H1 (cell line): ENCODE results near the gene PUS7L. TPM values are rescaled to one million over a fixed set of nuclear protein-coding genes. Genes with fewer than 3 reads are reported as not detected.
A peak's percentile ranks its signal among the peaks of the same experiment; 100 is the strongest.

Experiments
- CTCF ChIA-PET: fragments of 300-600 bp; sonication (Branson Sonifier 250); formaldehyde crosslinking; loops from one replicate; lab custom pipeline; 2021; ENCODE audit not compliant: partially characterized antibody; lab: Charles Lee
- POLR2A ChIA-PET: fragments of 300-600 bp; sonication (Branson Sonifier 250); formaldehyde crosslinking; loops from one replicate; lab custom pipeline; 2021; ENCODE audit warnings: inconsistent platforms; ENCODE audit not compliant: partially characterized antibody; lab: Charles Lee
- DNase-seq, 2 experiments: peaks; one replicate each; pipeline versions ENCODE4 v3.0.0 to v3.0.0-alpha.2; 2010 to 2022; ENCODE audit warnings: low spot score in 2 of 2, low read depth in 1 of 2, mixed read lengths in 1 of 2
- FAIRE-seq: peaks from 2 replicates; lab custom pipeline; 2011; peaks lifted over from hg19 to GRCh38; lab: Jason Lieb, UNC
- H2AFZ ChIP-seq: 2 replicates; pipeline ENCODE4 v1.8.1; 2012; ENCODE audit warnings: low read length, inconsistent platforms
- H2AK5ac ChIP-seq: 2 replicates; pipeline ENCODE4 v1.6.1; 2013; ENCODE audit warnings: low read depth, low read length
- H2BK120ac ChIP-seq: replicated peaks from 2 replicates; pipeline ENCODE3; 2013; ENCODE audit warnings: low read depth, low read length, inconsistent platforms
- H2BK12ac ChIP-seq: 2 replicates; pipeline ENCODE4 v1.6.1; 2013; ENCODE audit warnings: low read depth, low read length
- H2BK15ac ChIP-seq: 2 replicates; pipeline ENCODE4 v1.6.1; 2013; ENCODE audit warnings: low read length
- H2BK20ac ChIP-seq: 2 replicates; pipeline ENCODE4 v1.6.1; 2013; ENCODE audit warnings: low read length
- H2BK5ac ChIP-seq: 2 replicates; pipeline ENCODE4 v1.6.1; 2013; ENCODE audit warnings: low read depth, low read length
- H3K14ac ChIP-seq: 2 replicates; pipeline ENCODE4 v1.6.1; 2013; ENCODE audit warnings: inconsistent platforms; ENCODE audit not compliant: insufficient read length
- H3K18ac ChIP-seq: 2 replicates; pipeline ENCODE4 v1.6.1; 2013; ENCODE audit warnings: low read length; ENCODE audit errors: extremely low read depth
- H3K23ac ChIP-seq: 2 replicates; pipeline ENCODE4 v1.6.1; 2013; ENCODE audit warnings: inconsistent platforms; ENCODE audit not compliant: insufficient read length
- H3K23me2 ChIP-seq: 2 replicates; pipeline ENCODE4 v1.6.1; 2013; ENCODE audit warnings: low read depth, low read length
- H3K27ac ChIP-seq: 2 replicates; pipeline ENCODE4 v1.6.1; 2011; ENCODE audit warnings: low read depth, low read length, inconsistent platforms
- H3K27me3 ChIP-seq, 4 experiments: replicated peaks in 1 of 4; 1 replicate in 1 of 4; 2 replicates in 3 of 4; pipeline versions ENCODE4 v1.6.1 to v1.8.1; 2011 to 2013; ENCODE audit warnings: low read length in 3 of 4, mild to moderate bottlenecking in 3 of 4, inconsistent platforms in 2 of 4, mixed read lengths in 2 of 4, moderate library complexity in 1 of 4; ENCODE audit not compliant: control insufficient read depth in 3 of 4, insufficient read depth in 3 of 4; ENCODE audit errors: extremely low read depth in 1 of 4
- H3K36me3 ChIP-seq, 4 experiments: 2 replicates each; pipeline versions ENCODE4 v1.6.1 to v1.8.1; 2011 to 2013; ENCODE audit warnings: mild to moderate bottlenecking in 4 of 4, low read length in 3 of 4, moderate library complexity in 2 of 4, control low read depth in 1 of 4, inconsistent platforms in 1 of 4; ENCODE audit not compliant: insufficient read depth in 4 of 4, control insufficient read depth in 2 of 4
- H3K4ac ChIP-seq: replicated peaks from 2 replicates; pipeline ENCODE3; 2013; ENCODE audit warnings: low read length, low read depth, mixed read lengths, inconsistent platforms; ENCODE audit not compliant: insufficient read length
- H3K4me1 ChIP-seq, 4 experiments: replicated peaks in 1 of 4; 1 replicate in 1 of 4; 2 replicates in 3 of 4; pipeline versions ENCODE4 v1.6.1 to v1.8.1; 2011 to 2013; ENCODE audit warnings: low read length in 3 of 4, inconsistent platforms in 2 of 4, mixed read lengths in 1 of 4; ENCODE audit not compliant: insufficient read depth in 4 of 4, control insufficient read depth in 3 of 4
- H3K4me2 ChIP-seq, 2 experiments: 2 replicates each; pipeline versions ENCODE4 v1.6.1 to v1.8.1; 2011 to 2013; ENCODE audit warnings: low read depth in 2 of 2, low read length in 2 of 2, control low read depth in 1 of 2, inconsistent platforms in 1 of 2, mild to moderate bottlenecking in 1 of 2; ENCODE audit not compliant: insufficient read depth in 1 of 2
- H3K4me3 ChIP-seq, 4 experiments: fragments of 200-600, 300-600 bp in 1 of 4; sonication (generic), shearing (Covaris generic), sonication (Bioruptor Twin) in 1 of 4; 2 replicates each; pipeline versions ENCODE4 v1.5.1 to v1.8.1; 2011 to 2016; ENCODE audit warnings: low read length in 4 of 4, low read depth in 3 of 4, control low read depth in 2 of 4, inconsistent platforms in 2 of 4, mild to moderate bottlenecking in 2 of 4, mixed read lengths in 1 of 4, moderate library complexity in 1 of 4; ENCODE audit not compliant: insufficient read depth in 2 of 4; ENCODE audit errors: extremely low read depth in 1 of 4
- H3K56ac ChIP-seq: replicated peaks from 2 replicates; pipeline ENCODE3; 2013; ENCODE audit warnings: low read depth, mild to moderate bottlenecking, mixed read lengths, low read length, inconsistent platforms; ENCODE audit not compliant: insufficient read length
- H3K79me1 ChIP-seq: 2 replicates; pipeline ENCODE4 v1.6.1; 2013; ENCODE audit warnings: low read depth, low read length, control low read depth
- H3K79me2 ChIP-seq, 2 experiments: 2 replicates each; pipeline versions ENCODE4 v1.6.1 to v1.8.1; 2012 to 2013; ENCODE audit warnings: low read length in 2 of 2, mild to moderate bottlenecking in 2 of 2, inconsistent platforms in 1 of 2; ENCODE audit not compliant: insufficient read depth in 2 of 2, control insufficient read depth in 1 of 2
- H3K9ac ChIP-seq, 4 experiments: replicated peaks in 1 of 4; 1 replicate in 1 of 4; 2 replicates in 3 of 4; pipeline versions ENCODE4 v1.6.1 to v1.8.1; 2011 to 2013; ENCODE audit warnings: low read depth in 3 of 4, low read length in 3 of 4, control low read depth in 2 of 4, mild to moderate bottlenecking in 2 of 4, moderate library complexity in 2 of 4, inconsistent platforms in 1 of 4; ENCODE audit errors: extremely low read depth in 1 of 4
- H3K9me3 ChIP-seq, 2 experiments: 2 replicates each; pipeline versions ENCODE4 v1.6.1 to v1.8.1; 2012 to 2013; ENCODE audit warnings: mild to moderate bottlenecking in 2 of 2, moderate library complexity in 2 of 2, control low read depth in 1 of 2, inconsistent platforms in 1 of 2, low read depth in 1 of 2, low read length in 1 of 2, mixed read lengths in 1 of 2; ENCODE audit not compliant: insufficient read depth in 2 of 2
- H4K20me1 ChIP-seq, 2 experiments: replicated peaks in 1 of 2; 2 replicates each; pipeline versions ENCODE3 to v1.8.1; 2011 to 2013; ENCODE audit warnings: inconsistent platforms in 2 of 2, low read length in 2 of 2, mild to moderate bottlenecking in 1 of 2; ENCODE audit not compliant: insufficient read depth in 2 of 2, control insufficient read depth in 1 of 2
- H4K5ac ChIP-seq: 2 replicates; pipeline ENCODE4 v1.6.1; 2013; ENCODE audit warnings: low read length, low read depth, mixed read lengths, inconsistent platforms; ENCODE audit not compliant: insufficient read length
- H4K8ac ChIP-seq: 2 replicates; pipeline ENCODE4 v1.8.0; 2013; ENCODE audit warnings: mild to moderate bottlenecking, moderate library complexity, low read length, inconsistent platforms; ENCODE audit not compliant: insufficient read depth; ENCODE audit errors: extremely low read depth
- H4K91ac ChIP-seq: replicated peaks from 2 replicates; pipeline ENCODE3; 2013; ENCODE audit warnings: low read length, mixed read lengths, inconsistent platforms; ENCODE audit not compliant: insufficient read length
- BRCA1 ChIP-seq: IDR thresholded peaks from 2 replicates; pipeline ENCODE4 v1.6.1; 2012; ENCODE audit warnings: low read depth, low read length, improper control_type of control experiment
- WGBS, 2 experiments: shearing (Covaris generic) in 1 of 2; methylation state at CpG; one replicate each; pipeline versions ENCODE4 v1.1.6 to v1.1.7; 2013 to 2015; ENCODE audit warnings: low lambda C conversion rate in 2 of 2, mixed read lengths in 2 of 2, inconsistent platforms in 1 of 2, low coverage in 1 of 2, missing lambda C conversion rate in 1 of 2; ENCODE audit not compliant: insufficient replicate concordance in 2 of 2, insufficient coverage in 1 of 2, insufficient read length in 1 of 2; ENCODE audit errors: extremely low coverage in 1 of 2, missing lambda C conversion rate in 1 of 2; 5-methylcytosine and 5-hydroxymethylcytosine counted together
- polyA plus RNA-seq, 7 experiments: library from polyadenylated mRNA; depleted of rRNA in 3 of 7; stranded (reverse) in 5 of 7; unstranded in 2 of 7; fragments of >200 nt in 5 of 7; fragments of 200-250 nt in 2 of 7; gene quantifications; 1 replicate in 5 of 7; 2 replicates in 1 of 7; 4 replicates in 1 of 7; pipeline versions ENCODE4 v1.2.1 to v1.2.3, GENCODE V29; 2011 to 2013; ENCODE audit warnings: missing spikeins in 2 of 7, mixed read lengths in 2 of 7
- total RNA-seq: library from RNA; stranded (reverse); fragmentation: NEBNext Ultra II Directional; extraction: Animal tissue kit (Norgen Biotek cat#: 25700); gene quantifications from 2 replicates; pipeline ENCODE4 v1.2.1, GENCODE V29; 2021
- TF ChIP-seq, protein P1 (sequence below), 3 experiments: IDR thresholded peaks; 1 replicate in 2 of 3; 2 replicates in 1 of 3; pipeline versions ENCODE4 v1.5.1 to v1.6.1; 2011; ENCODE audit warnings: low read length in 3 of 3, mild to moderate bottlenecking in 3 of 3, inconsistent platforms in 2 of 3, low read depth in 1 of 3, moderate library complexity in 1 of 3; ENCODE audit not compliant: insufficient read depth in 1 of 3; ENCODE audit errors: control extremely low read depth in 1 of 3

PUS7L gene
- total and polyA plus RNA-seq, 2 of the 8 experiments (the other 6 are each of a cell fraction or from before 2014, with no cell fraction given): 3.6 to 26.8 TPM

DNA sequence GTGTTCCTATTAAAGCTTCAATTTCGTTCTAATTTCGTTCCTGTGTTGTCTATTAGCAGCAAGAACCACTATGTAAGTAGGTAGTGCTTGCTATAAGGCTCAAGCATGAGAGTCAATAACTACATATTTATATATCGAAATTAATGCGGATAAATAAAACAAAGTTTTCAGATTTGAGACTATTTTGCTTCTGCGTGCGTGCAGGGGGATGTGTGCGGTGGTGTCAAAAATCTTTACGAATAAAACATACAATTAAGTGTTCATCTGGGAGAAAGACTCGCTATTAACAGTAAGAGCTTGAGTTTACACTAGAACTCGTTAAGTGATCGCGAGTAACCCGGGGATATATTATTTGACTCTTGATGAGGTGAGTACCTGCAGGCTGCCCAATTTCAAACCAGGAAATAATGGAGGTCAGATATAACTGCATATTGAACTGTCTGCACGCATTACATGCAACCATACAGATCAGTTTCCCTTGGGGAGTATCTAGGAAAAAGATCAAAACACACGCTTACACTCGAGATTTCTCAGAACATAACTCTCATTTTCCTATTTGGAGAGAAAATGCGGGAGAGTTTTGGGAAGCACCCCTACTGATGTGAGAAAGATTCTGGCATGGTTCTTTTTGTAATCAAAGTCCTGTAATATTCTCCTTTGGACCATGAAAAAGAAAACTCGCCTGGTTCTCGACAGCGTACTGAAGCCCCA is 46.7 kb upstream of the PUS7L start:
- Histone ChIP-seq H3K9ac (peak overlapping the region; percentile 56 to 94 (median 89)), H3K79me1 (no peaks in the 10 kb centered on the region), H3K4me3 (peak overlapping the region; percentile 53 to 98 (median 68)), H3K27me3 (no peaks in the 10 kb centered on the region), H3K18ac (no peak overlapping the region), H3K79me2 (peaks cover 0 to 25% of the 10 kb centered on the region in 2 experiments; a peak in 2 of 4 replicates), H3K23me2 (peaks cover 2% of the 10 kb centered on the region; the same call in 1 of the 2 replicates), H3K4me2 (peak overlapping the region; percentile 69 to 85), H3K36me3 (peaks cover 0 to 32% (median 4%) of the 10 kb centered on the region in 4 experiments; a peak in 3 of 8 replicates), H2AFZ (peak overlapping the region; percentile 48; the same call in 1 of the 2 replicates), H2BK12ac (no peak overlapping the region), H3K4ac (no peak overlapping the region), H2BK20ac (no peak overlapping the region), H3K4me1 (peaks cover 0 to 3% (median 0%) of the 10 kb centered on the region in 4 experiments; a peak in 1 of 7 replicates), H3K23ac (peak overlapping the region; percentile 32), H3K9me3 (no peaks in the 10 kb centered on the region), H3K56ac (no peak overlapping the region), H4K20me1 (no peaks in the 10 kb centered on the region), H2BK5ac (peak overlapping the region; percentile 86; the same call in 1 of the 2 replicates), H2AK5ac (no peak overlapping the region), H4K8ac (peak overlapping the region; percentile 96; the same call in 1 of the 2 replicates), H2BK120ac (no peak overlapping the region), H2BK15ac (no peak overlapping the region), H4K91ac (no peak overlapping the region), H3K14ac (no peak overlapping the region), H4K5ac (no peak overlapping the region), H3K27ac (peak overlapping the region; percentile 95; the same call in 1 of the 2 replicates)
- 20% methylated on average over 20 of the region's 20 CpGs; no CpG with 5 or more reads in 1 of the 2 experiments for WGBS, 2 experiments
- POLR2A ChIA-PET: interaction anchor here (0.8 to 3.3 kb wide), 19 partner anchors 10 to 254 kb away, joined by 3 to 24 read pairs (median 4); partner anchors contain the start of genes ADAMTS20, IRAK4 and TMEM117
- no peak for TF ChIP-seq BRCA1
- TF ChIP-seq, protein P1, sequence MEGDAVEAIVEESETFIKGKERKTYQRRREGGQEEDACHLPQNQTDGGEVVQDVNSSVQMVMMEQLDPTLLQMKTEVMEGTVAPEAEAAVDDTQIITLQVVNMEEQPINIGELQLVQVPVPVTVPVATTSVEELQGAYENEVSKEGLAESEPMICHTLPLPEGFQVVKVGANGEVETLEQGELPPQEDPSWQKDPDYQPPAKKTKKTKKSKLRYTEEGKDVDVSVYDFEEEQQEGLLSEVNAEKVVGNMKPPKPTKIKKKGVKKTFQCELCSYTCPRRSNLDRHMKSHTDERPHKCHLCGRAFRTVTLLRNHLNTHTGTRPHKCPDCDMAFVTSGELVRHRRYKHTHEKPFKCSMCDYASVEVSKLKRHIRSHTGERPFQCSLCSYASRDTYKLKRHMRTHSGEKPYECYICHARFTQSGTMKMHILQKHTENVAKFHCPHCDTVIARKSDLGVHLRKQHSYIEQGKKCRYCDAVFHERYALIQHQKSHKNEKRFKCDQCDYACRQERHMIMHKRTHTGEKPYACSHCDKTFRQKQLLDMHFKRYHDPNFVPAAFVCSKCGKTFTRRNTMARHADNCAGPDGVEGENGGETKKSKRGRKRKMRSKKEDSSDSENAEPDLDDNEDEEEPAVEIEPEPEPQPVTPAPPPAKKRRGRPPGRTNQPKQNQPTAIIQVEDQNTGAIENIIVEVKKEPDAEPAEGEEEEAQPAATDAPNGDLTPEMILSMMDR (IDR thresholded peaks at IDR 0.05; ENCODE audit: control extremely low read depth in 1 of 3, insufficient read depth in 1 of 3, low read depth in 1 of 3, low read length in 3 of 3): no peak
- DNase-seq (no peak), FAIRE-seq (no peak)
- CTCF ChIA-PET: interaction anchor here (0.8 to 3.9 kb wide), 12 partner anchors 9 to 1168 kb away, joined by 3 to 28 read pairs (median 3); no protein-coding TSS in a partner anchor
